IMR-90 (cell line): ENCODE measurements around the gene PPM1L. TPM values are rescaled to one million over a fixed set of nuclear protein-coding genes. Genes with fewer than 3 reads are reported as not detected.

Experiments
- ATAC-seq: fragments of 200-7000 bp; cut with Tn5 transposase; 2 replicates; pipeline ENCODE4 v1.9.1; 2020; ENCODE audit warnings: low read depth, mild to moderate bottlenecking, moderate library complexity
- BruUV-seq: library from RNA; stranded (reverse); fragments of 400-500 nt; replicated peaks from 2 replicates; lab custom pipeline; 2021; lab: Mats Ljungman, UMichigan
- CTCF ChIA-PET: fragments of 300-600 bp; formaldehyde crosslinking; extraction: SDS; loops from one replicate; lab custom pipeline; 2021; ENCODE audit warnings: antibody characterized with exemption; lab: Yijun Ruan, JAX
- POLR2A ChIA-PET: fragments of 300-600 bp; sonication (Branson Sonifier 250); formaldehyde crosslinking; loops from one replicate; lab custom pipeline; 2022; ENCODE audit warnings: antibody characterized with exemption; ENCODE audit not compliant: unreplicated experiment; lab: Charles Lee
- DNase-seq: peaks from one replicate; pipeline ENCODE4 v3.0.0; 2013
- H2AFZ ChIP-seq: replicated peaks from 2 replicates; pipeline ENCODE3; 2013; ENCODE audit warnings: low read length, mild to moderate bottlenecking; ENCODE audit not compliant: poor library complexity
- H2AK5ac ChIP-seq: 2 replicates; pipeline ENCODE4 v1.6.1; 2013; ENCODE audit warnings: low read depth, low read length, inconsistent platforms
- H2AK9ac ChIP-seq: replicated peaks from 2 replicates; pipeline ENCODE3; 2013; ENCODE audit warnings: mild to moderate bottlenecking, low read depth, low read length, moderate library complexity; ENCODE audit not compliant: poor library complexity
- H2BK120ac ChIP-seq: 2 replicates; pipeline ENCODE4 v1.6.1; 2013; ENCODE audit warnings: low read depth, low read length, inconsistent platforms
- H2BK15ac ChIP-seq: 3 replicates; pipeline ENCODE4 v1.6.1; 2013; ENCODE audit warnings: low read depth, low read length, inconsistent platforms
- H2BK20ac ChIP-seq: 2 replicates; pipeline ENCODE4 v1.6.1; 2013; ENCODE audit warnings: low read depth, mild to moderate bottlenecking, inconsistent platforms, low read length, moderate library complexity
- H2BK5ac ChIP-seq: 2 replicates; pipeline ENCODE4 v1.6.1; 2013; ENCODE audit warnings: mild to moderate bottlenecking, low read depth, low read length, inconsistent platforms; ENCODE audit not compliant: poor library complexity, severe bottlenecking
- H3K14ac ChIP-seq: replicated peaks from 2 replicates; pipeline ENCODE4 v1.6.1; 2013; ENCODE audit warnings: low read depth, low read length, inconsistent platforms
- H3K18ac ChIP-seq: 2 replicates; pipeline ENCODE4 v1.6.1; 2013; ENCODE audit warnings: low read depth, low read length, control low read depth
- H3K23ac ChIP-seq: 2 replicates; pipeline ENCODE4 v1.6.1; 2013; ENCODE audit warnings: low read depth, low read length, inconsistent platforms
- H3K27ac ChIP-seq: 2 replicates; pipeline ENCODE4 v1.5.1; 2013; ENCODE audit warnings: mild to moderate bottlenecking, control low read depth, low read length; ENCODE audit not compliant: insufficient read depth
- H3K27me3 ChIP-seq: 2 replicates; pipeline ENCODE4 v1.6.1; 2013; ENCODE audit warnings: low read length; ENCODE audit not compliant: control insufficient read depth, insufficient read depth
- H3K36me3 ChIP-seq: 2 replicates; pipeline ENCODE4 v1.6.1; 2013; ENCODE audit warnings: low read length, mixed read lengths; ENCODE audit not compliant: control insufficient read depth, insufficient read depth
- H3K4ac ChIP-seq: 2 replicates; pipeline ENCODE4 v1.6.1; 2013; ENCODE audit warnings: low read depth, low read length, inconsistent platforms
- H3K4me1 ChIP-seq: 2 replicates; pipeline ENCODE4 v1.6.1; 2013; ENCODE audit warnings: low read length, mixed read lengths; ENCODE audit not compliant: control insufficient read depth, insufficient read depth
- H3K4me2 ChIP-seq: 2 replicates; pipeline ENCODE4 v1.6.1; 2013; ENCODE audit warnings: low read depth, mild to moderate bottlenecking, control low read depth, low read length, moderate library complexity
- H3K4me3 ChIP-seq: 2 replicates; pipeline ENCODE4 v1.5.1; 2013; ENCODE audit warnings: low read depth, mild to moderate bottlenecking, control low read depth, low read length, moderate library complexity; ENCODE audit not compliant: insufficient read depth
- H3K56ac ChIP-seq: 2 replicates; pipeline ENCODE4 v1.6.1; 2013; ENCODE audit warnings: low read length, inconsistent platforms; ENCODE audit not compliant: insufficient read depth; ENCODE audit errors: extremely low read depth
- H3K79me1 ChIP-seq, 2 experiments: 2 replicates each; pipeline ENCODE4 v1.6.1; 2013; ENCODE audit warnings: low read length in 2 of 2, inconsistent platforms in 1 of 2, low read depth in 1 of 2
- H3K9ac ChIP-seq: 2 replicates; pipeline ENCODE4 v1.6.1; 2013; ENCODE audit warnings: low read depth, low read length, control low read depth
- H3K9me1 ChIP-seq: 2 replicates; pipeline ENCODE4 v1.6.1; 2013; ENCODE audit warnings: low read length, inconsistent platforms; ENCODE audit not compliant: insufficient read depth
- H3K9me3 ChIP-seq: 2 replicates; pipeline ENCODE4 v1.6.1; 2013; ENCODE audit warnings: low read length; ENCODE audit not compliant: control insufficient read depth, insufficient read depth
- H4K20me1 ChIP-seq: 2 replicates; pipeline ENCODE4 v1.6.1; 2013; ENCODE audit warnings: low read length, inconsistent platforms; ENCODE audit not compliant: insufficient read depth
- H4K5ac ChIP-seq: 2 replicates; pipeline ENCODE4 v1.6.1; 2013; ENCODE audit warnings: mild to moderate bottlenecking, low read depth, low read length, control low read depth
- H4K8ac ChIP-seq, 2 experiments: 2 replicates each; pipeline ENCODE4 v1.6.1; 2013; ENCODE audit warnings: low read depth in 2 of 2, low read length in 2 of 2, control low read depth in 1 of 2, inconsistent platforms in 1 of 2
- H4K91ac ChIP-seq: 2 replicates; pipeline ENCODE4 v1.6.1; 2013; ENCODE audit warnings: low read depth, low read length, inconsistent platforms; ENCODE audit not compliant: insufficient read depth
- CEBPB ChIP-seq: IDR thresholded peaks from 2 replicates; pipeline ENCODE4 v1.6.1; 2012; ENCODE audit warnings: low read depth, low read length, improper control_type of control experiment
- CHD1 ChIP-seq: IDR thresholded peaks from 2 replicates; pipeline ENCODE4 v1.6.1; 2012; ENCODE audit warnings: low read depth, low read length, improper control_type of control experiment
- FOS ChIP-seq: fragments of 150-350 bp; IDR thresholded peaks from 2 replicates; pipeline ENCODE4 v1.6.1; 2016; ENCODE audit warnings: low read depth, low read length
- MAFK ChIP-seq: IDR thresholded peaks from 2 replicates; pipeline ENCODE4 v1.6.1; 2012; ENCODE audit warnings: low read depth, low read length, improper control_type of control experiment
- MAZ ChIP-seq: IDR thresholded peaks from 2 replicates; pipeline ENCODE4 v1.6.1; 2012; ENCODE audit warnings: low read depth, mild to moderate bottlenecking, low read length, improper control_type of control experiment, moderate library complexity, borderline replicate concordance
- MXI1 ChIP-seq: IDR thresholded peaks from 2 replicates; pipeline ENCODE4 v1.6.1; 2012; ENCODE audit warnings: low read depth, mild to moderate bottlenecking, low read length, moderate library complexity, borderline replicate concordance
- NFE2L2 ChIP-seq: fragments of 150-350 bp; IDR thresholded peaks from 2 replicates; pipeline ENCODE4 v1.6.1; 2016; ENCODE audit warnings: low read depth, mild to moderate bottlenecking, low read length
- POLR2A ChIP-seq: IDR thresholded peaks from 2 replicates; pipeline ENCODE4 v1.6.1; 2012; ENCODE audit warnings: mild to moderate bottlenecking, low read depth, low read length
- RAD21 ChIP-seq: IDR thresholded peaks from 2 replicates; pipeline ENCODE4 v1.6.1; 2012; ENCODE audit warnings: low read length, improper control_type of control experiment
- RCOR1 ChIP-seq: IDR thresholded peaks from 2 replicates; pipeline ENCODE4 v1.6.1; 2012; ENCODE audit warnings: mild to moderate bottlenecking, low read length, improper control_type of control experiment; ENCODE audit not compliant: insufficient replicate concordance
- SMC3 ChIP-seq: fragments of 150-350 bp; IDR thresholded peaks from 2 replicates; pipeline ENCODE4 v1.6.1; 2016; ENCODE audit warnings: low read depth, mild to moderate bottlenecking, antibody characterized with exemption, low read length, moderate library complexity
- WGBS, 2 experiments: methylation state at CpG; one replicate each; pipeline versions ENCODE4 v1.1.5 to v1.1.7; 2013; ENCODE audit warnings: missing lambda C conversion rate in 2 of 2; ENCODE audit not compliant: insufficient read length in 1 of 2; ENCODE audit errors: extremely low coverage in 2 of 2; 5-methylcytosine and 5-hydroxymethylcytosine counted together
- dilution Hi-C: fragments of 300-500 bp; cut with HindIII; formaldehyde crosslinking; loops from one replicate; pipeline ENCODE4 v1.14.3; 2018; ENCODE audit warnings: low sequenced_read_pairs; ENCODE audit not compliant: unreplicated experiment
- in situ Hi-C: fragments of 300-500 bp; cut with MboI; formaldehyde crosslinking; loops from 3 replicates; pipeline ENCODE4 v1.14.3; 2019; ENCODE audit warnings: low sequenced_read_pairs, inconsistent platforms, mixed read lengths
- intact Hi-C: fragments of 100-400 bp; cut with micrococcal nuclease; formaldehyde crosslinking; loops from 2 replicates; pipeline ENCODE4 v1.10.0; 2022
- polyA plus RNA-seq, 3 experiments: library from polyadenylated mRNA; depleted of rRNA; stranded (reverse); fragments of >200 nt; gene quantifications; 2 replicates each; pipeline ENCODE4 v1.2.3, GENCODE V29; 2012; ENCODE audit warnings: low replicate concordance in 1 of 3
- total RNA-seq: library from RNA; depleted of rRNA; stranded (reverse); fragments of >200 nt; gene quantifications from 2 replicates; pipeline ENCODE4 v1.2.3, GENCODE V29; 2012
- TF ChIP-seq, protein P1 (sequence below): fragments of 150-350 bp; IDR thresholded peaks from 2 replicates; pipeline ENCODE4 v1.6.1; 2017; ENCODE audit warnings: mild to moderate bottlenecking, antibody characterized with exemption, low read length, low read depth
- TF ChIP-seq, protein P2 (sequence below): fragments of 150-350 bp; IDR thresholded peaks from 2 replicates; pipeline ENCODE4 v1.6.1; 2016; ENCODE audit warnings: low read depth, mild to moderate bottlenecking, low read length, moderate library complexity, borderline replicate concordance
- TF ChIP-seq, protein P3 (sequence below): conservative IDR thresholded peaks from 2 replicates; pipeline ENCODE4 v1.5.1; 2012; ENCODE audit warnings: mild to moderate bottlenecking, low read depth, low read length, improper control_type of control experiment

PPM1L gene
- total and polyA plus RNA-seq, 2 of the 4 experiments (the other 2 are of a cell fraction) = 0.14 to 0.18 TPM

DNA sequence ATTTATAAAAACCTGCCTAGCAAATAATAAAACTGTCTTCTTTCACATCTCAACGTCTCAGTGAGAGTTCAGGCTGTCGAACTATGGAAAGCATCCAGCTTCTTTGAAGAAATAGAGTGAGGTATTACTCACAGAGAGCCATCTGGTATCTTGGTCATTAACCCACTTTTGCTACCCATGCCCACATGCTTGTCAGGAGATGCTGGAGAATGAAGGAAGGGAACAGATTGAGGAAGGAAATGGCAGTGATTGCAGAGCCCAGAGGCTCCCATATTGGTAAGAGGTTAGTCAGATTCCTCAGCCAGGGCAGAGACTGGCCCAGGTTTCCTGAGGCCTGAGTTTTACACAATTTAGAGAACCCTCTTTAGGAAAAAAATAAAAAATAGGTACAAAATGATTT lies 230.0 kb downstream of the PPM1L start:
- no peaks in the 10 kb centered on the region for H3K79me1 ChIP-seq
- intact Hi-C loops = no loop called here
- H3K9me1 ChIP-seq = no peaks in the 10 kb centered on the region
- H3K23ac ChIP-seq = no peak overlapping the region
- no peak overlapping the region for H3K4me2 ChIP-seq
- TF ChIP-seq, protein P1, sequence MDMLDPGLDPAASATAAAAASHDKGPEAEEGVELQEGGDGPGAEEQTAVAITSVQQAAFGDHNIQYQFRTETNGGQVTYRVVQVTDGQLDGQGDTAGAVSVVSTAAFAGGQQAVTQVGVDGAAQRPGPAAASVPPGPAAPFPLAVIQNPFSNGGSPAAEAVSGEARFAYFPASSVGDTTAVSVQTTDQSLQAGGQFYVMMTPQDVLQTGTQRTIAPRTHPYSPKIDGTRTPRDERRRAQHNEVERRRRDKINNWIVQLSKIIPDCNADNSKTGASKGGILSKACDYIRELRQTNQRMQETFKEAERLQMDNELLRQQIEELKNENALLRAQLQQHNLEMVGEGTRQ = no peak
- TF ChIP-seq CHD1 (no peak), SMC3 (no peak), FOS (no peak), CEBPB (no peak), MAFK (no peak), POLR2A (no peak), MAZ (no peak), RCOR1 (no peak), MXI1 (no peak), NFE2L2 (no peak), RAD21 (no peak)
- TF ChIP-seq, protein P2, sequence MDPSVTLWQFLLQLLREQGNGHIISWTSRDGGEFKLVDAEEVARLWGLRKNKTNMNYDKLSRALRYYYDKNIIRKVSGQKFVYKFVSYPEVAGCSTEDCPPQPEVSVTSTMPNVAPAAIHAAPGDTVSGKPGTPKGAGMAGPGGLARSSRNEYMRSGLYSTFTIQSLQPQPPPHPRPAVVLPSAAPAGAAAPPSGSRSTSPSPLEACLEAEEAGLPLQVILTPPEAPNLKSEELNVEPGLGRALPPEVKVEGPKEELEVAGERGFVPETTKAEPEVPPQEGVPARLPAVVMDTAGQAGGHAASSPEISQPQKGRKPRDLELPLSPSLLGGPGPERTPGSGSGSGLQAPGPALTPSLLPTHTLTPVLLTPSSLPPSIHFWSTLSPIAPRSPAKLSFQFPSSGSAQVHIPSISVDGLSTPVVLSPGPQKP = no peak
- TF ChIP-seq, protein P3, sequence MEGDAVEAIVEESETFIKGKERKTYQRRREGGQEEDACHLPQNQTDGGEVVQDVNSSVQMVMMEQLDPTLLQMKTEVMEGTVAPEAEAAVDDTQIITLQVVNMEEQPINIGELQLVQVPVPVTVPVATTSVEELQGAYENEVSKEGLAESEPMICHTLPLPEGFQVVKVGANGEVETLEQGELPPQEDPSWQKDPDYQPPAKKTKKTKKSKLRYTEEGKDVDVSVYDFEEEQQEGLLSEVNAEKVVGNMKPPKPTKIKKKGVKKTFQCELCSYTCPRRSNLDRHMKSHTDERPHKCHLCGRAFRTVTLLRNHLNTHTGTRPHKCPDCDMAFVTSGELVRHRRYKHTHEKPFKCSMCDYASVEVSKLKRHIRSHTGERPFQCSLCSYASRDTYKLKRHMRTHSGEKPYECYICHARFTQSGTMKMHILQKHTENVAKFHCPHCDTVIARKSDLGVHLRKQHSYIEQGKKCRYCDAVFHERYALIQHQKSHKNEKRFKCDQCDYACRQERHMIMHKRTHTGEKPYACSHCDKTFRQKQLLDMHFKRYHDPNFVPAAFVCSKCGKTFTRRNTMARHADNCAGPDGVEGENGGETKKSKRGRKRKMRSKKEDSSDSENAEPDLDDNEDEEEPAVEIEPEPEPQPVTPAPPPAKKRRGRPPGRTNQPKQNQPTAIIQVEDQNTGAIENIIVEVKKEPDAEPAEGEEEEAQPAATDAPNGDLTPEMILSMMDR = no peak
- H3K27me3 ChIP-seq = no peaks in the 10 kb centered on the region
- H2BK15ac ChIP-seq = no peak overlapping the region
- CTCF ChIA-PET = interaction anchor here (0.6 kb wide), 1 partner anchor 37 kb away, joined by 3 read pairs; no protein-coding TSS in a partner anchor
- POLR2A ChIA-PET = no interaction called here
- no TSS peak for BruUV-seq
- H4K8ac ChIP-seq = no peak overlapping the region
- no peak overlapping the region for H2AK9ac ChIP-seq
- no peaks in the 10 kb centered on the region for H3K36me3 ChIP-seq
- H4K91ac ChIP-seq = no peak overlapping the region
- H2BK120ac ChIP-seq = no peak overlapping the region
- in situ Hi-C loops = no loop called here
- no CpG with 5 or more reads among the region's 2 CpGs for WGBS, 2 experiments
- no peak overlapping the region for H3K18ac ChIP-seq
- no peak overlapping the region for H2BK5ac ChIP-seq
- H3K56ac ChIP-seq = no peak overlapping the region
- H4K20me1 ChIP-seq = no peaks in the 10 kb centered on the region
- no peak overlapping the region for H3K14ac ChIP-seq
- no peak overlapping the region for H2AK5ac ChIP-seq
- no peak overlapping the region for H3K4me3 ChIP-seq
- no peak for ATAC-seq
- H3K27ac ChIP-seq = no peak overlapping the region
- H4K5ac ChIP-seq = no peak overlapping the region
- no peak overlapping the region for H2AFZ ChIP-seq
- H2BK20ac ChIP-seq = no peak overlapping the region
- H3K4me1 ChIP-seq = no peaks in the 10 kb centered on the region
- peaks cover 2% of the 10 kb centered on the region; the same call in 1 of the 2 replicates for H3K9me3 ChIP-seq
- DNase-seq = no peak
- no peak overlapping the region for H3K9ac ChIP-seq
- dilution Hi-C loops = no loop called here
- H3K4ac ChIP-seq = no peak overlapping the region
